Endothelial cell of umbilical vein (primary cell): ENCODE measurements around the gene SYTL4. TPM values are rescaled to one million over a fixed set of nuclear protein-coding genes. Genes with fewer than 3 reads are reported as not detected.

ENCODE experiments used
- BruUV-seq: library from RNA; stranded (reverse); fragments of 400-500 nt; replicated peaks from 2 replicates; lab custom pipeline; 2021; lab: Mats Ljungman, UMichigan
- CTCF ChIA-PET: fragments of 300-600, 350-600 bp; sonication (Branson Sonifier 250); formaldehyde crosslinking; loops from one replicate; lab custom pipeline; 2021; ENCODE audit warnings: antibody characterized with exemption, inconsistent platforms; lab: Charles Lee
- POLR2A ChIA-PET: fragments of 300-600, 350-600 bp; sonication (Branson Sonifier 250); formaldehyde crosslinking; loops from one replicate; lab custom pipeline; 2021; ENCODE audit warnings: antibody characterized with exemption, inconsistent platforms; lab: Charles Lee
- DNase-seq: peaks from one replicate; pipeline ENCODE4 v3.0.0-alpha.2; 2011; ENCODE audit warnings: low read depth, low spot score
- FAIRE-seq: peaks from 2 replicates; lab custom pipeline; 2011; peaks lifted over from hg19 to GRCh38; lab: Jason Lieb, UNC
- H2AFZ ChIP-seq: 2 replicates; pipeline ENCODE4 v1.6.0; 2012; ENCODE audit warnings: low read depth, low read length, control low read depth, inconsistent platforms
- H3K27ac ChIP-seq: 2 replicates; pipeline ENCODE4 v1.5.1; 2011; ENCODE audit warnings: low read depth, mild to moderate bottlenecking, control low read depth, low read length, moderate library complexity; ENCODE audit not compliant: insufficient read depth
- H3K27me3 ChIP-seq, 2 experiments: 2 replicates each; pipeline versions ENCODE4 v1.6.0 to v1.6.1; 2011; ENCODE audit warnings: low read length in 2 of 2, mixed read lengths in 1 of 2; ENCODE audit not compliant: control insufficient read depth in 2 of 2, insufficient read depth in 2 of 2
- H3K36me3 ChIP-seq, 2 experiments: 2 replicates in 1 of 2; 3 replicates in 1 of 2; pipeline ENCODE4 v1.5.1; 2011; ENCODE audit warnings: low read length in 2 of 2, mild to moderate bottlenecking in 1 of 2, moderate library complexity in 1 of 2; ENCODE audit not compliant: control insufficient read depth in 2 of 2, insufficient read depth in 2 of 2; ENCODE audit errors: extremely low read depth in 1 of 2
- H3K4me1 ChIP-seq: 3 replicates; pipeline ENCODE4 v1.5.1; 2011; ENCODE audit warnings: mild to moderate bottlenecking, low read length; ENCODE audit not compliant: control insufficient read depth, insufficient read depth; ENCODE audit errors: extremely low read depth
- H3K4me2 ChIP-seq: 2 replicates; pipeline ENCODE4 v1.6.1; 2011; ENCODE audit warnings: low read length, control low read depth, mixed read lengths; ENCODE audit not compliant: insufficient read depth
- H3K4me3 ChIP-seq, 3 experiments: fragments of 200-600 bp in 1 of 3; sonication (generic), shearing (Covaris generic) in 1 of 3; replicated peaks in 1 of 3; 2 replicates each; pipeline ENCODE4 v1.5.1; 2011 to 2016; ENCODE audit warnings: control low read depth in 3 of 3, low read length in 3 of 3, mild to moderate bottlenecking in 2 of 3, inconsistent platforms in 1 of 3, low read depth in 1 of 3, moderate library complexity in 1 of 3; ENCODE audit not compliant: insufficient read depth in 1 of 3
- H3K79me2 ChIP-seq: 2 replicates; pipeline ENCODE4 v1.6.0; 2012; ENCODE audit warnings: low read length, inconsistent platforms; ENCODE audit not compliant: control insufficient read depth, insufficient read depth
- H3K9ac ChIP-seq: replicated peaks from 2 replicates; pipeline ENCODE3; 2011; ENCODE audit warnings: low read length, control low read depth; ENCODE audit not compliant: insufficient read depth; ENCODE audit errors: extremely low read depth
- H3K9me1 ChIP-seq: replicated peaks from 3 replicates; pipeline ENCODE4 v1.6.0; 2011; ENCODE audit warnings: mild to moderate bottlenecking, low read length; ENCODE audit not compliant: control insufficient read depth, insufficient read depth; ENCODE audit errors: extremely low read depth
- H3K9me3 ChIP-seq: replicated peaks from 2 replicates; pipeline ENCODE4 v1.5.1; 2012; ENCODE audit warnings: low read length, inconsistent platforms; ENCODE audit not compliant: control insufficient read depth, insufficient read depth
- H4K20me1 ChIP-seq: replicated peaks from 2 replicates; pipeline ENCODE3; 2011; ENCODE audit warnings: mild to moderate bottlenecking, low read length; ENCODE audit not compliant: control insufficient read depth, insufficient read depth; ENCODE audit errors: extremely low read depth
- CTCF ChIP-seq, 2 donors: IDR thresholded peaks; 1 replicate in 1 of 2; 2 replicates in 1 of 2; pipeline ENCODE4 v1.5.1; 2011; ENCODE audit warnings: low read length in 2 of 2, mild to moderate bottlenecking in 2 of 2, moderate library complexity in 2 of 2, control low read depth in 1 of 2, inconsistent platforms in 1 of 2, low read depth in 1 of 2; ENCODE audit not compliant: insufficient read depth in 1 of 2; ENCODE audit errors: extremely low read depth in 1 of 2
- EZH2 ChIP-seq: IDR thresholded peaks from 2 replicates; pipeline ENCODE4 v1.6.1; 2012; ENCODE audit warnings: borderline replicate concordance, low read depth, mild to moderate bottlenecking, moderate library complexity, low read length, inconsistent platforms; ENCODE audit not compliant: severe bottlenecking
- FOS ChIP-seq: IDR thresholded peaks from 2 replicates; pipeline ENCODE4 v1.6.1; 2011; ENCODE audit warnings: mild to moderate bottlenecking, low read length, moderate library complexity, borderline replicate concordance; ENCODE audit not compliant: insufficient read depth
- GATA2 ChIP-seq: IDR thresholded peaks from 2 replicates; pipeline ENCODE4 v1.7.0; 2011; ENCODE audit warnings: low read depth, mild to moderate bottlenecking, moderate library complexity, mixed read lengths, low read length; ENCODE audit not compliant: insufficient read length, insufficient read depth
- JUN ChIP-seq: IDR thresholded peaks from 2 replicates; pipeline ENCODE4 v1.6.1; 2011; ENCODE audit warnings: borderline replicate concordance, low read depth; ENCODE audit not compliant: insufficient read length, insufficient read depth
- MAX ChIP-seq: IDR thresholded peaks from 2 replicates; pipeline ENCODE4 v1.6.1; 2011; ENCODE audit not compliant: insufficient read depth, insufficient read length
- MYC ChIP-seq: IDR thresholded peaks from one replicate; pipeline ENCODE4 v1.6.1; 2011; ENCODE audit warnings: mild to moderate bottlenecking, low read depth, low read length
- POLR2A ChIP-seq: IDR thresholded peaks from 2 replicates; pipeline ENCODE4 v1.6.1; 2012; ENCODE audit warnings: low read depth, mild to moderate bottlenecking, control low read depth, low read length
- POLR2AphosphoS5 ChIP-seq: IDR thresholded peaks from 2 replicates; pipeline ENCODE4 v1.6.1; 2012; ENCODE audit warnings: low read depth, mild to moderate bottlenecking, control low read depth, low read length, moderate library complexity; ENCODE audit not compliant: insufficient read depth
- dilution Hi-C: fragments of 300-500 bp; cut with MboI; formaldehyde crosslinking; loops from one replicate; pipeline ENCODE4 v1.15.0; 2019; ENCODE audit warnings: low sequenced_read_pairs; ENCODE audit not compliant: extremely low pct_ligation_motif_present
- intact Hi-C: fragments of 100-400 bp; cut with micrococcal nuclease; formaldehyde crosslinking; loops from one replicate; pipeline ENCODE4 v1.10.0; 2022
- polyA plus RNA-seq, 4 experiments: library from polyadenylated mRNA; depleted of rRNA in 3 of 4; stranded (reverse) in 3 of 4; unstranded in 1 of 4; fragments of >200 nt; gene quantifications; 2 replicates each; pipeline versions ENCODE4 v1.2.1 to v1.2.3, GENCODE V29; 2011 to 2012; ENCODE audit warnings: missing spikeins in 1 of 4
- total RNA-seq: library from RNA; stranded (reverse); gene quantifications from 2 replicates; pipeline ENCODE4 v1.2.3, GENCODE V29; 2021

SYTL4 gene
- total and polyA plus RNA-seq, 2 donors (not counting 3 experiments of a cell fraction or from before 2014, with no cell fraction given), result 25.6 to 44.1 TPM

- H3K79me2 ChIP-seq, result no peaks in the 10 kb centered on the region
- FAIRE-seq (no peak), DNase-seq (no peak)
- POLR2A ChIA-PET, result no interaction called here
- H3K27ac ChIP-seq, result no peak overlapping the region
- H4K20me1 ChIP-seq, result no peaks in the 10 kb centered on the region
- H3K9me3 ChIP-seq, result no peaks in the 10 kb centered on the region
- dilution Hi-C loops, result no loop called here
- peaks cover 0 to 2% of the 10 kb centered on the region in 2 experiments for H3K36me3 ChIP-seq
- CTCF ChIA-PET, result interaction anchor here (1.4 kb wide), 1 partner anchor 72 kb away, joined by 6 read pairs; no protein-coding TSS in a partner anchor
- H3K27me3 ChIP-seq, result no peaks in the 10 kb centered on the region
- H3K4me2 ChIP-seq, result no peak overlapping the region
- no TSS peak for BruUV-seq
- TF ChIP-seq EZH2 (no peak), JUN (no peak), MAX (no peak), POLR2A (no peak), FOS (no peak), MYC (no peak)
- intact Hi-C loops, result no loop called here
- H3K9me1 ChIP-seq, result no peaks in the 10 kb centered on the region
- no peaks in the 10 kb centered on the region for H3K4me1 ChIP-seq
- H3K9ac ChIP-seq, result no peak overlapping the region
- H2AFZ ChIP-seq, result no peak overlapping the region
- H3K4me3 ChIP-seq, result no peak overlapping the region
Measured at GRCh38 chrX:100696699-100697351, 35.1 kb downstream of the SYTL4 start.

GRCh38 chrX:100695991-100696390 is 35.9 kb downstream of the SYTL4 start:
- H2AFZ ChIP-seq, result no peak overlapping the region
- no peaks in the 10 kb centered on the region for H3K36me3 ChIP-seq
- H3K4me1 ChIP-seq, result no peaks in the 10 kb centered on the region
- FAIRE-seq, result no peak
- H3K9me3 ChIP-seq, result no peaks in the 10 kb centered on the region
- H3K79me2 ChIP-seq, result no peaks in the 10 kb centered on the region
- dilution Hi-C loops (no loop called here), intact Hi-C loops (no loop called here)
- no peak overlapping the region for H3K4me3 ChIP-seq
- no peak overlapping the region for H3K4me2 ChIP-seq
- no peak overlapping the region for H3K9ac ChIP-seq
- H3K27ac ChIP-seq, result no peak overlapping the region
- DNase-seq, result no peak
- no peaks in the 10 kb centered on the region for H4K20me1 ChIP-seq
- ChIA-PET POLR2A (no interaction called here), CTCF (interaction anchor here (1.4 kb wide), 1 partner anchor 73 kb away, joined by 6 read pairs; no protein-coding TSS in a partner anchor)
- BruUV-seq, result no TSS peak
- no peaks in the 10 kb centered on the region for H3K27me3 ChIP-seq
- no peaks in the 10 kb centered on the region for H3K9me1 ChIP-seq
- TF ChIP-seq POLR2A, result no peak
- no peak for TF ChIP-seq JUN
- no peak for TF ChIP-seq MYC
- TF ChIP-seq CTCF (IDR thresholded peaks at IDR 0.05; ENCODE audit: extremely low read depth in 1 of 2, insufficient read depth in 1 of 2, low read depth in 1 of 2, low read length in 2 of 2), result no peak
- no peak for TF ChIP-seq POLR2AphosphoS5
- TF ChIP-seq EZH2, result no peak
- no peak for TF ChIP-seq GATA2
